NOMO-1 treated with DMSO at 0.1 percent for 48 hours (cell line): ENCODE measurements around the gene PRKCB.

Source experiments
- DNase-seq: peaks from one replicate; lab custom pipeline; 2025; ENCODE audit not compliant: unreplicated experiment; lab: John Stamatoyannopoulos, UW

The PRKCB gene

GRCh38 chr16:23863511-23864422 is 28.0 kb downstream of the PRKCB start:
- peak; percentile 97 for DNase-seq

- no peak for DNase-seq
Observed at GRCh38 chr16:23865853-23866252, 30.1 kb downstream of the PRKCB start.

- DNase-seq: no peak
Observed at GRCh38 chr16:23866621-23867020, 30.8 kb downstream of the PRKCB start.

- DNase-seq: no peak
Observed at GRCh38 chr16:23867566-23867965, 31.8 kb downstream of the PRKCB start.

- DNase-seq: peak; percentile 31
Observed at GRCh38 chr16:23868136-23868535, 32.4 kb downstream of the PRKCB start.

GRCh38 chr16:23869052-23869451 is 33.3 kb downstream of the PRKCB start:
- DNase-seq: no peak

- DNase-seq: no peak
Observed at GRCh38 chr16:23871924-23872323, 36.1 kb downstream of the PRKCB start.

GRCh38 chr16:23874613-23875294 is 39.0 kb downstream of the PRKCB start:
- DNase-seq: peak; percentile 24

- DNase-seq: no peak
Observed at GRCh38 chr16:23876256-23876896, 40.6 kb downstream of the PRKCB start.

GRCh38 chr16:23877107-23878070 is 41.6 kb downstream of the PRKCB start:
- DNase-seq: no peak

- DNase-seq: no peak
Observed at GRCh38 chr16:23879735-23880373, 44.1 kb downstream of the PRKCB start.

GRCh38 chr16:23889189-23889588 is 53.4 kb downstream of the PRKCB start:
- DNase-seq: no peak

- DNase-seq: no peak
Observed at GRCh38 chr16:23893986-23894385, 58.2 kb downstream of the PRKCB start.

GRCh38 chr16:23895052-23895451 is 59.3 kb downstream of the PRKCB start:
- no peak for DNase-seq

- no peak for DNase-seq
Observed at GRCh38 chr16:23896832-23897821, 61.3 kb downstream of the PRKCB start.

- no peak for DNase-seq
Observed at GRCh38 chr16:23898682-23899430, 63.1 kb downstream of the PRKCB start.

GRCh38 chr16:23899869-23900268 is 64.1 kb downstream of the PRKCB start:
- no peak for DNase-seq

- DNase-seq: no peak
Observed at GRCh38 chr16:23900480-23901177, 64.8 kb downstream of the PRKCB start.
